CD1c-positive myeloid dendritic cell (primary cell): ENCODE measurements around the gene USP13.

ENCODE experiments used
- DNase-seq: peaks from one replicate; pipeline ENCODE4 v3.0.0-alpha.2; 2016; ENCODE audit errors: extremely low spot score

USP13 gene

GRCh38 chr3:179794355-179794754 lies 141.5 kb downstream of the USP13 start:
- DNase-seq, result no peak

- no peak for DNase-seq
Measured at GRCh38 chr3:179796421-179796820, 143.6 kb downstream of the USP13 start.

- DNase-seq, result no peak
Measured at GRCh38 chr3:179797192-179797591, 144.4 kb downstream of the USP13 start.

- peak; percentile 33 for DNase-seq
Measured at GRCh38 chr3:179801263-179801662, 148.4 kb downstream of the USP13 start.

- DNase-seq, result no peak
Measured at GRCh38 chr3:179801856-179802255, 149.0 kb downstream of the USP13 start.

GRCh38 chr3:179806177-179806576 lies 153.3 kb downstream of the USP13 start:
- no peak for DNase-seq

- DNase-seq, result no peak
Measured at GRCh38 chr3:179807588-179807987, 154.7 kb downstream of the USP13 start.

- DNase-seq, result no peak
Measured at GRCh38 chr3:179809639-179810038, 156.8 kb downstream of the USP13 start.

GRCh38 chr3:179811321-179812095 lies 158.7 kb downstream of the USP13 start:
- DNase-seq, result peak; percentile 67

- no peak for DNase-seq
Measured at GRCh38 chr3:179812096-179812382, 159.2 kb downstream of the USP13 start.

GRCh38 chr3:179819379-179819778 lies 166.5 kb downstream of the USP13 start:
- no peak for DNase-seq

- DNase-seq, result no peak
Measured at GRCh38 chr3:179822296-179822695, 169.5 kb downstream of the USP13 start.

- DNase-seq, result no peak
Measured at GRCh38 chr3:179825527-179826246, 172.8 kb downstream of the USP13 start.

GRCh38 chr3:179826247-179826637 lies 173.4 kb downstream of the USP13 start:
- no peak for DNase-seq

- no peak for DNase-seq
Measured at GRCh38 chr3:179828738-179829137, 175.9 kb downstream of the USP13 start.

- no peak for DNase-seq
Measured at GRCh38 chr3:179829401-179829800, 176.6 kb downstream of the USP13 start.

GRCh38 chr3:179832333-179832854 lies 179.6 kb downstream of the USP13 start:
- DNase-seq, result no peak

- DNase-seq, result no peak
Measured at GRCh38 chr3:179833294-179833693, 180.5 kb downstream of the USP13 start.

- no peak for DNase-seq
Measured at GRCh38 chr3:179837374-179837773, 184.5 kb downstream of the USP13 start.
